ENCODE results near the gene ZNF436. TPM values are rescaled to one million over a fixed set of nuclear protein-coding genes. Genes with fewer than 3 reads are reported as not detected.

ZNF436 gene
- total RNA-seq, 2 donors from 2014 or later = 8.9 to 10.3 TPM

DNA sequence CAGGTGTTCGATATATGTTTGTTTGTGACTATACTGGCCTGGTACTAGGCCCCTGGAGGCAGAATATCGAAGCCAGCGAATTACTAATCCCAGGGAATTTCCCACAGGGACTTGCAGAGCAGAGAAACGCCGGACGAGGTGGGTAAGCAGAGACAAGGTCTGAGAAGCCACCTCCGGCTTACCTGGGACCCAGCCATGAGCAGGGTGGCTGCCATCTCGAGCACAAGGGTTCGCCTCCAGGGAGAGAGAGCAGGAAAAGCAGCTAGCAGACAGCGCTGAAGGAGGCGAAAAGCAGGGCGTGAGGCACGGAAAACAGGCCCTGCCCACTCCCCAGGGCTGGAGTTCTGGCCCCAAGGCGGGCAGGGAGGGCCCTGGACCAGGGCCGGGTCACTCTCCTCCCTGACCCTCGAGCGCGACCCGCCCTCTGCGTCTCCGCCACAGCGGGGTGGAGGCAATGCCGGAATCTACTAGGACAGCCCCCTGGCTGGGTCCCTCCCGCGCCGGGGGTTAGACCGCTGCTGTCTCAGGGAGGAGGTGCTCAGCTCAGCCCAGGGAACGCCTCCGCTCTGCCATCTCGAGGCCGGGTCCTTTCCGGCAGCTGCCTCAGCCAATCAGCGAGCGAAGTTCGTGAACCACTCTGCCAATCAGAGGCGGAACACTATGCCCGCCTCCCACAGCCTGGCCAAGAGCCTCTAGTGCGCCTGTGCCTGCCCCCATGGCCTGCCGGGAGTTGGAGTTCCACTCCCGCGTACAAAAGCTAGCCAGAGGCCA lies 1.7 kb downstream of the ZNF436 start:
- Mint-ChIP-seq H3K27ac (peak overlapping the region; percentile 99), H3K36me3 (ENCODE audit: low read depth) (peaks cover 50% of the 10 kb centered on the region), H3K4me1 (peaks cover 38% of the 10 kb centered on the region), H3K27me3 (ENCODE audit: insufficient read depth) (peaks cover 68% of the 10 kb centered on the region), H3K4me3 (peak overlapping the region; percentile 89), H3K9me3 (peaks cover 47% of the 10 kb centered on the region)
- peaks cover 44% of the 10 kb centered on the region for H3K36me3 ChIP-seq (ENCODE audit: control insufficient read depth, insufficient read depth, low read length)
- TF ChIP-seq, protein P1, sequence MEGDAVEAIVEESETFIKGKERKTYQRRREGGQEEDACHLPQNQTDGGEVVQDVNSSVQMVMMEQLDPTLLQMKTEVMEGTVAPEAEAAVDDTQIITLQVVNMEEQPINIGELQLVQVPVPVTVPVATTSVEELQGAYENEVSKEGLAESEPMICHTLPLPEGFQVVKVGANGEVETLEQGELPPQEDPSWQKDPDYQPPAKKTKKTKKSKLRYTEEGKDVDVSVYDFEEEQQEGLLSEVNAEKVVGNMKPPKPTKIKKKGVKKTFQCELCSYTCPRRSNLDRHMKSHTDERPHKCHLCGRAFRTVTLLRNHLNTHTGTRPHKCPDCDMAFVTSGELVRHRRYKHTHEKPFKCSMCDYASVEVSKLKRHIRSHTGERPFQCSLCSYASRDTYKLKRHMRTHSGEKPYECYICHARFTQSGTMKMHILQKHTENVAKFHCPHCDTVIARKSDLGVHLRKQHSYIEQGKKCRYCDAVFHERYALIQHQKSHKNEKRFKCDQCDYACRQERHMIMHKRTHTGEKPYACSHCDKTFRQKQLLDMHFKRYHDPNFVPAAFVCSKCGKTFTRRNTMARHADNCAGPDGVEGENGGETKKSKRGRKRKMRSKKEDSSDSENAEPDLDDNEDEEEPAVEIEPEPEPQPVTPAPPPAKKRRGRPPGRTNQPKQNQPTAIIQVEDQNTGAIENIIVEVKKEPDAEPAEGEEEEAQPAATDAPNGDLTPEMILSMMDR (conservative IDR thresholded peaks at IDR 0.05) = no peak
- peak overlapping the region; percentile 94 for H3K9ac ChIP-seq (ENCODE audit: extremely low read depth, low read length, poor library complexity, severe bottlenecking)
- DNase-seq = peak; percentile 100
- 5 to 13% methylated on average over 16 to 41 of the region's 41 CpGs for WGBS, 2 experiments (ENCODE audit: insufficient coverage in 1 of 2, insufficient read length in 1 of 2)
- H3K4me1 ChIP-seq (ENCODE audit: control insufficient read depth, insufficient read depth, low read length) = peaks cover 19% of the 10 kb centered on the region
- H3K27me3 ChIP-seq (ENCODE audit: control insufficient read depth, insufficient read depth, low read length, poor library complexity, severe bottlenecking) = no peaks in the 10 kb centered on the region
- H3K27ac ChIP-seq (ENCODE audit: low read depth, low read length) = peak overlapping the region; percentile 99
- H3K4me3 ChIP-seq (ENCODE audit: low read length) = peak overlapping the region; percentile 95
- H3K9me3 ChIP-seq (ENCODE audit: control insufficient read depth, low read length) = peaks cover 40% of the 10 kb centered on the region

DNA sequence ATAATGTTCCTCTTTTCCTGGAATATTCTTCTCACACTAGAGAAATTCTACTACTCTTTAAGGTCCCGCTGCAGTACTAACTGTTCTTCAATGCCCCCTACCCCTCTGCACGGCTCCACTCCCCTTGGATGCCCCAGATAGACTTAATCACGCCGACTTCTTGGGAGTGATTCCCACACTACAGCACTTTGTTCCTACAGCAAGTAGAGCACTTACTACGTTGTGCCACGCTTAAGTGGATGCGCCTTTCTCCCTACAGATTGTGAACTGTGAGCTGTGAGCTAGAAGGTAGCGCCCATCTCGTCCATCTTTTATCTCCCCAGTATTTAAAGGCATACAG lies 2.2 kb downstream of the ZNF436 start:
- no peak overlapping the region for H3K27ac ChIP-seq (ENCODE audit: low read depth, low read length)
- WGBS, 2 experiments (ENCODE audit: insufficient coverage in 1 of 2, insufficient read length in 1 of 2) = 74 to 75% methylated on average over 4 to 9 of the region's 9 CpGs
- peaks cover 34% of the 10 kb centered on the region for H3K4me1 Mint-ChIP-seq
- peak overlapping the region; percentile 32 for H3K9ac ChIP-seq (ENCODE audit: extremely low read depth, low read length, poor library complexity, severe bottlenecking)
- peaks cover 45% of the 10 kb centered on the region for H3K36me3 ChIP-seq (ENCODE audit: control insufficient read depth, insufficient read depth, low read length)
- peak overlapping the region; percentile 99 for H3K27ac Mint-ChIP-seq
- H3K36me3 Mint-ChIP-seq (ENCODE audit: low read depth) = peaks cover 55% of the 10 kb centered on the region
- H3K4me1 ChIP-seq (ENCODE audit: control insufficient read depth, insufficient read depth, low read length) = peaks cover 16% of the 10 kb centered on the region
- TF ChIP-seq, protein P1 (conservative IDR thresholded peaks at IDR 0.05) = no peak
- H3K9me3 ChIP-seq (ENCODE audit: control insufficient read depth, low read length) = peaks cover 46% of the 10 kb centered on the region
- no peak for DNase-seq
- H3K4me3 ChIP-seq (ENCODE audit: low read length) = peak overlapping the region; percentile 95
- H3K9me3 Mint-ChIP-seq = peaks cover 52% of the 10 kb centered on the region
- no peaks in the 10 kb centered on the region for H3K27me3 ChIP-seq (ENCODE audit: control insufficient read depth, insufficient read depth, low read length, poor library complexity, severe bottlenecking)
- H3K4me3 Mint-ChIP-seq = peak overlapping the region; percentile 89
- H3K27me3 Mint-ChIP-seq (ENCODE audit: insufficient read depth) = peaks cover 70% of the 10 kb centered on the region

DNA sequence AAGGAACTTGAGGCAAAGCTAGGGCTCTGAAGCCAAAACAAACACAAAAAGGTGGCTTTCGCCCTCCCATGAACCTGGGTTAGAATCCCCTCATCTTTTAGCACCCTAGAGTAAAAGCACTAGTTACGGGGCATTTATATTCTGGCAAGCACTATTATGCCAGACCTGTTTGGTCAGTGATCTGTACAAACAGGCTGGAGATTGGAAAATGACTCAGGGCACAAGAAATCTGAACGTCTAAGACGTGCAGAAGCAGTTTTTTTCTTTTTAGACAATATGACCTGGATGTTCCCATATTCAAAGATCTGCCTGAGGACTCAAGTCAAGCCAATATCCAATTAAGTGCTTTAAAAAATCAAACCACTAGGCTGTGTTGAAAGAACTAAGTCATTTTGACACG lies 3.0 kb downstream of the ZNF436 start:
- Histone ChIP-seq H3K9ac (ENCODE audit: extremely low read depth, low read length, poor library complexity, severe bottlenecking) (no peak overlapping the region), H3K27me3 (ENCODE audit: control insufficient read depth, insufficient read depth, low read length, poor library complexity, severe bottlenecking) (no peaks in the 10 kb centered on the region), H3K9me3 (ENCODE audit: control insufficient read depth, low read length) (peaks cover 54% of the 10 kb centered on the region), H3K4me1 (ENCODE audit: control insufficient read depth, insufficient read depth, low read length) (peaks cover 8% of the 10 kb centered on the region), H3K4me3 (ENCODE audit: low read length) (peak overlapping the region; percentile 95), H3K36me3 (ENCODE audit: control insufficient read depth, insufficient read depth, low read length) (peaks cover 46% of the 10 kb centered on the region), H3K27ac (ENCODE audit: low read depth, low read length) (no peak overlapping the region)
- 91 to 92% methylated on average over 4 to 5 of the region's 5 CpGs for WGBS, 2 experiments (ENCODE audit: insufficient coverage in 1 of 2, insufficient read length in 1 of 2)
- DNase-seq = no peak
- TF ChIP-seq, protein P1 (conservative IDR thresholded peaks at IDR 0.05) = no peak
- H3K9me3 Mint-ChIP-seq = peaks cover 60% of the 10 kb centered on the region
- peaks cover 71% of the 10 kb centered on the region for H3K27me3 Mint-ChIP-seq (ENCODE audit: insufficient read depth)
- peaks cover 57% of the 10 kb centered on the region for H3K36me3 Mint-ChIP-seq (ENCODE audit: low read depth)
- no peak overlapping the region for H3K27ac Mint-ChIP-seq
- H3K4me1 Mint-ChIP-seq = peaks cover 26% of the 10 kb centered on the region
- H3K4me3 Mint-ChIP-seq = no peak overlapping the region
